ENCODE data around the gene TSHZ3. TPM values are rescaled to one million over a fixed set of nuclear protein-coding genes. Genes with fewer than 3 reads are reported as not detected.

TSHZ3 gene
- total and polyA plus RNA-seq, 2 of the 8 experiments (the other 6 are each of a cell fraction or from before 2014, with no cell fraction given), result 3.1 to 12.3 TPM

- Histone ChIP-seq H2BK12ac (ENCODE audit: low read depth, low read length) (no peak overlapping the region), H3K4me2 (ENCODE audit: insufficient read depth in 1 of 2, low read depth in 2 of 2, low read length in 2 of 2) (no peak overlapping the region), H3K36me3 (ENCODE audit: control insufficient read depth in 2 of 4, insufficient read depth in 4 of 4, low read length in 3 of 4) (no peaks in the 10 kb centered on the region; a peak in 1 of 8 replicates), H4K91ac (replicated peaks; ENCODE audit: insufficient read length, low read length) (no peak overlapping the region), H3K27ac (ENCODE audit: low read depth, low read length) (no peak overlapping the region), H2BK5ac (ENCODE audit: low read depth, low read length) (no peak overlapping the region), H3K9me3 (ENCODE audit: insufficient read depth in 2 of 2, low read depth in 1 of 2, low read length in 1 of 2) (no peaks in the 10 kb centered on the region), H3K4me1 (replicated peaks in 1 of 4; ENCODE audit: control insufficient read depth in 3 of 4, insufficient read depth in 4 of 4, low read length in 3 of 4) (no peaks in the 10 kb centered on the region), H3K23me2 (ENCODE audit: low read depth, low read length) (no peaks in the 10 kb centered on the region), H2BK20ac (ENCODE audit: low read length) (no peak overlapping the region), H3K23ac (ENCODE audit: insufficient read length) (no peak overlapping the region), H3K9ac (replicated peaks in 1 of 4; ENCODE audit: extremely low read depth in 1 of 4, low read depth in 3 of 4, low read length in 3 of 4) (no peak overlapping the region), H2AK5ac (ENCODE audit: low read depth, low read length) (no peak overlapping the region), H2BK15ac (ENCODE audit: low read length) (no peak overlapping the region), H2AFZ (ENCODE audit: low read length) (no peak overlapping the region), H3K56ac (replicated peaks; ENCODE audit: insufficient read length, low read depth, low read length) (no peak overlapping the region), H4K20me1 (replicated peaks in 1 of 2; ENCODE audit: control insufficient read depth in 1 of 2, insufficient read depth in 2 of 2, low read length in 2 of 2) (peaks cover 0 to 4% of the 10 kb centered on the region in 2 experiments), H2BK120ac (replicated peaks; ENCODE audit: low read depth, low read length) (no peak overlapping the region), H4K8ac (ENCODE audit: extremely low read depth, insufficient read depth, low read length) (no peak overlapping the region), H4K5ac (ENCODE audit: insufficient read length, low read depth, low read length) (no peak overlapping the region), H3K18ac (ENCODE audit: extremely low read depth, low read length) (no peak overlapping the region), H3K79me1 (ENCODE audit: low read depth, low read length) (no peaks in the 10 kb centered on the region), H3K27me3 (replicated peaks in 1 of 4; ENCODE audit: control insufficient read depth in 3 of 4, extremely low read depth in 1 of 4, insufficient read depth in 3 of 4, low read length in 3 of 4) (no peaks in the 10 kb centered on the region), H3K4me3 (ENCODE audit: extremely low read depth in 1 of 4, insufficient read depth in 2 of 4, low read depth in 3 of 4, low read length in 4 of 4) (no peak overlapping the region), H3K79me2 (ENCODE audit: control insufficient read depth in 1 of 2, insufficient read depth in 2 of 2, low read length in 2 of 2) (no peaks in the 10 kb centered on the region), H3K14ac (ENCODE audit: insufficient read length) (no peak overlapping the region), H3K4ac (replicated peaks; ENCODE audit: insufficient read length, low read depth, low read length) (no peak overlapping the region)
- ChIA-PET POLR2A (ENCODE audit: partially characterized antibody) (no interaction called here), CTCF (ENCODE audit: partially characterized antibody) (interaction anchor here (0.7 to 1.3 kb wide), 3 partner anchors 32 to 220 kb away, joined by 3 to 4 read pairs (median 3); no protein-coding TSS in a partner anchor)
- WGBS, 2 experiments (ENCODE audit: extremely low coverage in 1 of 2, insufficient coverage in 1 of 2, insufficient read length in 1 of 2, insufficient replicate concordance in 2 of 2, low coverage in 1 of 2, low lambda C conversion rate in 2 of 2, missing lambda C conversion rate in 1 of 2), result 96% methylated on average over 2 of the region's 2 CpGs; no CpG with 5 or more reads in 1 of the 2 experiments
- DNase-seq (ENCODE audit: low read depth in 1 of 2, low spot score in 2 of 2), result no peak
- FAIRE-seq, result no peak
- TF ChIP-seq CEBPB (IDR thresholded peaks at IDR 0.05; ENCODE audit: low read depth, low read length) (no peak), MAFK (IDR thresholded peaks at IDR 0.05; ENCODE audit: low read depth, low read length) (no peak), PHF8 (conservative IDR thresholded peaks at IDR 0.05; ENCODE audit: low read depth, low read length) (no peak), JUND (IDR thresholded peaks at IDR 0.05; ENCODE audit: low read length) (no peak), ATF2 (IDR thresholded peaks at IDR 0.05; ENCODE audit: low read length) (no peak), FOSL1 (IDR thresholded peaks at IDR 0.05; ENCODE audit: insufficient read depth, low read depth, low read length) (no peak), SIX5 (IDR thresholded peaks at IDR 0.05; ENCODE audit: low read depth, low read length) (no peak), POU5F1 (IDR thresholded peaks at IDR 0.05; ENCODE audit: low read depth, low read length) (no peak), POLR2A (IDR thresholded peaks at IDR 0.05; ENCODE audit: control extremely low read depth in 1 of 2, low read depth in 2 of 2, low read length in 2 of 2) (no peak), TBP (IDR thresholded peaks at IDR 0.05; ENCODE audit: low read depth, low read length) (no peak)
Measured at GRCh38 chr19:31275068-31275334, 74.2 kb downstream of the TSHZ3 start.
